HL-60 (cell line): ENCODE results near the gene TINAGL1.

Experiments
- GABPA ChIP-seq: IDR thresholded peaks from 2 replicates; pipeline ENCODE4 v1.6.1; 2012; ENCODE audit warnings: low read depth
- POLR2AphosphoS5 ChIP-seq: IDR thresholded peaks from 2 replicates; pipeline ENCODE4 v1.6.1; 2012; ENCODE audit warnings: low read depth
- SPI1 ChIP-seq: IDR thresholded peaks from 2 replicates; pipeline ENCODE4 v1.6.1; 2012; ENCODE audit warnings: low read depth, mild to moderate bottlenecking, borderline replicate concordance
- TF ChIP-seq, protein P1 (sequence below): IDR thresholded peaks from one replicate; pipeline ENCODE4 v1.5.1; 2011; ENCODE audit warnings: low read length, control low read depth, inconsistent platforms; ENCODE audit not compliant: insufficient read depth
- TF ChIP-seq, protein P2 (sequence below): IDR thresholded peaks from 2 replicates; pipeline ENCODE4 v1.6.1; 2012; ENCODE audit warnings: low read depth; ENCODE audit not compliant: insufficient replicate concordance

DNA sequence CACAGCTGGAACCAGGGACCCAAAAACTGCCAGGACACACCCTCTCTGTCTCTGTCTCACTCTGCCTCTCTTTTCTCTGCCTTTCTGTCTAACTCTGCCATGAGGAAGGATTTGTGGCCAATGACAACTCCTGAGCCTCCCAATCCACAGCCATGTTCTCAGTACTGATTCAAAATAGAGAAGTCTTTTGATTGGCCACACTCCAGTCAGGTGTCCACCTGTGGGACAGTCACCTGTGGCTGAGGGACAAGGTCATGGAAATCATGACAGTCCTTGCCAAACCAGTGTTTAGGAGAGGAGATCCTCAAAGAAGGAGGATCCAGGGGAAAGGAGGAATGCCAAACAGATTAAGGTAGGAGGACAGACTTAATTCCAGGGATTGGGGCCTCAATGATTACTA lies 15.8 kb downstream of the TINAGL1 start:
- TF ChIP-seq, protein P1, sequence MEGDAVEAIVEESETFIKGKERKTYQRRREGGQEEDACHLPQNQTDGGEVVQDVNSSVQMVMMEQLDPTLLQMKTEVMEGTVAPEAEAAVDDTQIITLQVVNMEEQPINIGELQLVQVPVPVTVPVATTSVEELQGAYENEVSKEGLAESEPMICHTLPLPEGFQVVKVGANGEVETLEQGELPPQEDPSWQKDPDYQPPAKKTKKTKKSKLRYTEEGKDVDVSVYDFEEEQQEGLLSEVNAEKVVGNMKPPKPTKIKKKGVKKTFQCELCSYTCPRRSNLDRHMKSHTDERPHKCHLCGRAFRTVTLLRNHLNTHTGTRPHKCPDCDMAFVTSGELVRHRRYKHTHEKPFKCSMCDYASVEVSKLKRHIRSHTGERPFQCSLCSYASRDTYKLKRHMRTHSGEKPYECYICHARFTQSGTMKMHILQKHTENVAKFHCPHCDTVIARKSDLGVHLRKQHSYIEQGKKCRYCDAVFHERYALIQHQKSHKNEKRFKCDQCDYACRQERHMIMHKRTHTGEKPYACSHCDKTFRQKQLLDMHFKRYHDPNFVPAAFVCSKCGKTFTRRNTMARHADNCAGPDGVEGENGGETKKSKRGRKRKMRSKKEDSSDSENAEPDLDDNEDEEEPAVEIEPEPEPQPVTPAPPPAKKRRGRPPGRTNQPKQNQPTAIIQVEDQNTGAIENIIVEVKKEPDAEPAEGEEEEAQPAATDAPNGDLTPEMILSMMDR: no peak
- no peak for TF ChIP-seq GABPA
- TF ChIP-seq, protein P2, sequence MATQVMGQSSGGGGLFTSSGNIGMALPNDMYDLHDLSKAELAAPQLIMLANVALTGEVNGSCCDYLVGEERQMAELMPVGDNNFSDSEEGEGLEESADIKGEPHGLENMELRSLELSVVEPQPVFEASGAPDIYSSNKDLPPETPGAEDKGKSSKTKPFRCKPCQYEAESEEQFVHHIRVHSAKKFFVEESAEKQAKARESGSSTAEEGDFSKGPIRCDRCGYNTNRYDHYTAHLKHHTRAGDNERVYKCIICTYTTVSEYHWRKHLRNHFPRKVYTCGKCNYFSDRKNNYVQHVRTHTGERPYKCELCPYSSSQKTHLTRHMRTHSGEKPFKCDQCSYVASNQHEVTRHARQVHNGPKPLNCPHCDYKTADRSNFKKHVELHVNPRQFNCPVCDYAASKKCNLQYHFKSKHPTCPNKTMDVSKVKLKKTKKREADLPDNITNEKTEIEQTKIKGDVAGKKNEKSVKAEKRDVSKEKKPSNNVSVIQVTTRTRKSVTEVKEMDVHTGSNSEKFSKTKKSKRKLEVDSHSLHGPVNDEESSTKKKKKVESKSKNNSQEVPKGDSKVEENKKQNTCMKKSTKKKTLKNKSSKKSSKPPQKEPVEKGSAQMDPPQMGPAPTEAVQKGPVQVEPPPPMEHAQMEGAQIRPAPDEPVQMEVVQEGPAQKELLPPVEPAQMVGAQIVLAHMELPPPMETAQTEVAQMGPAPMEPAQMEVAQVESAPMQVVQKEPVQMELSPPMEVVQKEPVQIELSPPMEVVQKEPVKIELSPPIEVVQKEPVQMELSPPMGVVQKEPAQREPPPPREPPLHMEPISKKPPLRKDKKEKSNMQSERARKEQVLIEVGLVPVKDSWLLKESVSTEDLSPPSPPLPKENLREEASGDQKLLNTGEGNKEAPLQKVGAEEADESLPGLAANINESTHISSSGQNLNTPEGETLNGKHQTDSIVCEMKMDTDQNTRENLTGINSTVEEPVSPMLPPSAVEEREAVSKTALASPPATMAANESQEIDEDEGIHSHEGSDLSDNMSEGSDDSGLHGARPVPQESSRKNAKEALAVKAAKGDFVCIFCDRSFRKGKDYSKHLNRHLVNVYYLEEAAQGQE: no peak
- TF ChIP-seq POLR2AphosphoS5: no peak
- no peak for TF ChIP-seq SPI1
